AG09319 (cell line): ENCODE data around the gene IRS2.

Experiments used
- DNase-seq: peaks from one replicate; pipeline ENCODE4 v3.0.0-alpha.2; 2010; ENCODE audit warnings: low read depth; ENCODE audit errors: extremely low read depth
- CTCF ChIP-seq: IDR thresholded peaks from 2 replicates; pipeline ENCODE4 v1.5.1; 2011; ENCODE audit warnings: low read depth, mild to moderate bottlenecking, inconsistent platforms, low read length, moderate library complexity

IRS2 gene

GRCh38 chr13:109819874-109820273 is 33.5 kb upstream of the IRS2 start:
- TF ChIP-seq CTCF, result no peak
- no peak for DNase-seq

GRCh38 chr13:109818886-109819285 is 32.5 kb upstream of the IRS2 start:
- no peak for DNase-seq

GRCh38 chr13:109817591-109818535 is 31.5 kb upstream of the IRS2 start:
- no peak for DNase-seq
- no peak for TF ChIP-seq CTCF

More at GRCh38 chr13:109818886-109819285, 32.5 kb upstream of the IRS2 start:
- TF ChIP-seq CTCF, result no peak

- DNase-seq, result no peak
- no peak for TF ChIP-seq CTCF
Measured at GRCh38 chr13:109816808-109817203, 30.4 kb upstream of the IRS2 start.

- no peak for TF ChIP-seq CTCF
- DNase-seq, result no peak
Measured at GRCh38 chr13:109816112-109816807, 29.9 kb upstream of the IRS2 start.

GRCh38 chr13:109815651-109816050 is 29.3 kb upstream of the IRS2 start:
- no peak for DNase-seq
- no peak for TF ChIP-seq CTCF

- TF ChIP-seq CTCF, result no peak
- no peak for DNase-seq
Measured at GRCh38 chr13:109813663-109814062, 27.3 kb upstream of the IRS2 start.
